Keratinocyte (primary cell): Measurements from ENCODE around the gene ADAMTS7. TPM values are rescaled to one million over a fixed set of nuclear protein-coding genes. Genes with fewer than 3 reads are reported as not detected.

Source experiments
- DNase-seq: peaks from one replicate; pipeline ENCODE4 v3.0.0-alpha.2; 2011; ENCODE audit warnings: low read depth, missing footprints, low spot score
- FAIRE-seq: peaks from 2 replicates; lab custom pipeline; 2011; peaks lifted over from hg19 to GRCh38; lab: Jason Lieb, UNC
- H2AFZ ChIP-seq: 2 replicates; pipeline ENCODE4 v1.6.0; 2012; ENCODE audit warnings: low read length, control low read depth, inconsistent platforms; ENCODE audit not compliant: control insufficient read depth
- H3K27ac ChIP-seq: 2 replicates; pipeline ENCODE4 v1.5.1; 2011; ENCODE audit warnings: low read length; ENCODE audit not compliant: control insufficient read depth, insufficient read depth
- H3K27me3 ChIP-seq: 3 replicates; pipeline ENCODE4 v1.6.0; 2011; ENCODE audit warnings: low read length; ENCODE audit not compliant: control insufficient read depth, insufficient read depth; ENCODE audit errors: extremely low read depth
- H3K36me3 ChIP-seq, 2 experiments: 2 replicates in 1 of 2; 3 replicates in 1 of 2; pipeline ENCODE4 v1.5.1; 2011; ENCODE audit warnings: low read length in 2 of 2, mild to moderate bottlenecking in 1 of 2; ENCODE audit not compliant: control insufficient read depth in 2 of 2, insufficient read depth in 2 of 2; ENCODE audit errors: extremely low read depth in 1 of 2
- H3K4me1 ChIP-seq: 3 replicates; pipeline ENCODE4 v1.5.1; 2011; ENCODE audit warnings: low read length; ENCODE audit not compliant: control insufficient read depth, insufficient read depth; ENCODE audit errors: extremely low read depth
- H3K4me2 ChIP-seq: 3 replicates; pipeline ENCODE4 v1.6.0; 2011; ENCODE audit warnings: low read depth, low read length; ENCODE audit not compliant: control insufficient read depth, insufficient read depth; ENCODE audit errors: extremely low read depth
- H3K4me3 ChIP-seq, 3 experiments: fragments of 200-600 bp in 1 of 3; sonication (generic) in 1 of 3; 2 replicates in 2 of 3; 3 replicates in 1 of 3; pipeline ENCODE4 v1.5.1; 2011 to 2016; ENCODE audit warnings: low read length in 3 of 3, mild to moderate bottlenecking in 3 of 3, control low read depth in 2 of 3, inconsistent platforms in 1 of 3, low read depth in 1 of 3, mixed read lengths in 1 of 3, mixed run types in 1 of 3, moderate library complexity in 1 of 3; ENCODE audit not compliant: control insufficient read depth in 2 of 3, insufficient read depth in 2 of 3; ENCODE audit errors: extremely low read depth in 1 of 3
- H3K79me2 ChIP-seq: 2 replicates; pipeline ENCODE4 v1.6.0; 2012; ENCODE audit warnings: low read length; ENCODE audit not compliant: control insufficient read depth, insufficient read depth
- H3K9ac ChIP-seq: 3 replicates; pipeline ENCODE4 v1.6.0; 2011; ENCODE audit warnings: low read length; ENCODE audit not compliant: control insufficient read depth, insufficient read depth; ENCODE audit errors: extremely low read depth
- H3K9me1 ChIP-seq: 3 replicates; pipeline ENCODE4 v1.6.0; 2011; ENCODE audit warnings: low read length; ENCODE audit not compliant: control insufficient read depth, insufficient read depth; ENCODE audit errors: extremely low read depth
- H3K9me3 ChIP-seq: 2 replicates; pipeline ENCODE4 v1.5.1; 2012; ENCODE audit warnings: low read depth, low read length; ENCODE audit not compliant: control insufficient read depth
- H4K20me1 ChIP-seq: 3 replicates; pipeline ENCODE4 v1.6.0; 2011; ENCODE audit warnings: low read length; ENCODE audit not compliant: control insufficient read depth, insufficient read depth; ENCODE audit errors: extremely low read depth
- CTCF ChIP-seq, 3 experiments: IDR thresholded peaks in 1 of 3; conservative IDR thresholded peaks in 1 of 3; optimal IDR thresholded peaks in 1 of 3; 2 replicates in 2 of 3; 3 replicates in 1 of 3; pipeline versions ENCODE3 to v1.5.1; 2011; ENCODE audit warnings: low read length in 3 of 3, mild to moderate bottlenecking in 3 of 3, moderate library complexity in 2 of 3, control low read depth in 1 of 3, inconsistent platforms in 1 of 3; ENCODE audit not compliant: insufficient read depth in 2 of 3; ENCODE audit errors: extremely low read depth in 1 of 3
- EZH2 ChIP-seq: IDR thresholded peaks from one replicate; pipeline ENCODE4 v1.6.1; 2012; ENCODE audit warnings: inconsistent platforms, mild to moderate bottlenecking, low read length, moderate library complexity
- dilution Hi-C: fragments of 300-500 bp; cut with MboI; formaldehyde crosslinking; loops from one replicate; pipeline ENCODE4 v1.7.0; 2020; ENCODE audit warnings: low sequenced_read_pairs; ENCODE audit not compliant: extremely low pct_ligation_motif_present
- polyA plus RNA-seq, 5 experiments: library from polyadenylated mRNA; depleted of rRNA in 3 of 5; stranded (reverse) in 3 of 5; stranded (forward) in 1 of 5; unstranded in 1 of 5; fragments of >200 nt; gene quantifications; 1 replicate in 1 of 5; 2 replicates in 3 of 5; 3 replicates in 1 of 5; pipeline versions ENCODE4 v1.2.1 to v1.2.3, GENCODE V29; 2011 to 2012; ENCODE audit warnings: missing spikeins in 2 of 5, low read depth in 1 of 5, low replicate concordance in 1 of 5

Gene ADAMTS7
- polyA plus RNA-seq, 1 donor (not counting 4 experiments of a cell fraction or from before 2014, with no cell fraction given) = 0.13 TPM

DNA sequence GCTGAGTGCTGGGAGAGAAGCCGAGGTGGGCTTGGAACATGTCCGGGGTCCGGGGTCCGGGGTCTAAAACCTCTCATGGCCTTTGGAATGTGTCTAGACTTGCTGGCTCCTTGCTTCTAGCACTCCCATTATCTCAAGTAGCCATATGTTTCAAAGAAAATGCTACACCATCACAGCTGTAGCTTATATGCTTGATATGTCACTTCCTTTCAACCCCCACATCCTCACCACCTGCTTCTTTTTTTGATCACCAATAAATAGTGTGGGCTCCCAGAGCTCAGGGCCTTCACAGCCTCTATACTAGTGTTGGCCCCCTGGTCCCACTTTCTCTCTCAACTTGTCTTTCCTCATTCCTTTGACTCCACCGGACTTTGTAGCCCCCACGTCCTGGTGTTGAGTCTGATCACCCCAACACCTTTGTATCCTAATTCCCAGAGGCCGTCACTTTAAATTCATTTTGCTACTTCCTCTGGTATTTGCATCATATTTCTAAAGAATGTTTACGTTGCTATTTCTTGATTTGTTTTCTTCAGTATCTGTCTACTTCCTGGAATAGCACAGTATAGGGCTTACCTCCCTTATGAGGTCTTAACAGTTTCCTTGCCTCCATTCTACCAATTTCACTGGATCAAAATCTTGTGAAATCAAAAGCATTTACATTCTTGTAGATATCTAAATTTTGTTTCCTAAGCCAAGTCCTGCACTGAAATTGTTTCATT, 98.3 kb downstream of the ADAMTS7 start:
- no peak overlapping the region for H3K9ac ChIP-seq
- dilution Hi-C loops = no loop called here
- H3K9me3 ChIP-seq = peaks cover 8% of the 10 kb centered on the region
- no peak overlapping the region for H2AFZ ChIP-seq
- H3K4me2 ChIP-seq = no peak overlapping the region
- TF ChIP-seq EZH2 (no peak), CTCF (optimal IDR thresholded peaks at IDR 0.05 in 1 of 3, IDR thresholded peaks at IDR 0.05 in 1 of 3, conservative IDR thresholded peaks at IDR 0.05 in 1 of 3; ENCODE audit: extremely low read depth in 1 of 3, insufficient read depth in 2 of 3, low read length in 3 of 3) (no peak)
- DNase-seq (no peak), FAIRE-seq (no peak)
- H3K36me3 ChIP-seq = no peaks in the 10 kb centered on the region
- peaks cover 19% of the 10 kb centered on the region for H3K4me1 ChIP-seq
- no peaks in the 10 kb centered on the region for H3K27me3 ChIP-seq
- H3K27ac ChIP-seq = no peak overlapping the region
- H3K9me1 ChIP-seq = no peaks in the 10 kb centered on the region
- H3K79me2 ChIP-seq = no peaks in the 10 kb centered on the region
- H4K20me1 ChIP-seq = no peaks in the 10 kb centered on the region
- no peak overlapping the region for H3K4me3 ChIP-seq

GRCh38 chr15:78711638-78712037, 99.6 kb downstream of the ADAMTS7 start:
- no peaks in the 10 kb centered on the region for H3K36me3 ChIP-seq

More at GRCh38 chr15:78711638-78712037, 99.6 kb downstream of the ADAMTS7 start:
- DNase-seq (no peak), FAIRE-seq (no peak)
- Histone ChIP-seq H3K9me1 (no peaks in the 10 kb centered on the region), H3K4me2 (no peak overlapping the region), H3K27ac (no peak overlapping the region), H3K9me3 (peaks cover 8% of the 10 kb centered on the region), H3K27me3 (no peaks in the 10 kb centered on the region), H3K9ac (no peak overlapping the region), H3K4me3 (no peak overlapping the region), H3K79me2 (no peaks in the 10 kb centered on the region), H3K4me1 (peaks cover 17% of the 10 kb centered on the region), H4K20me1 (no peaks in the 10 kb centered on the region), H2AFZ (no peak overlapping the region)
- TF ChIP-seq EZH2 = no peak
- TF ChIP-seq CTCF (optimal IDR thresholded peaks at IDR 0.05 in 1 of 3, IDR thresholded peaks at IDR 0.05 in 1 of 3, conservative IDR thresholded peaks at IDR 0.05 in 1 of 3; ENCODE audit: extremely low read depth in 1 of 3, insufficient read depth in 2 of 3, low read length in 3 of 3) = no peak
- dilution Hi-C loops = no loop called here
